Astrocyte of the spinal cord (primary cell): Measurements from ENCODE around the gene CFAP57.

Experiments used
- DNase-seq: peaks from one replicate; pipeline ENCODE4 v3.0.0; 2011; ENCODE audit warnings: low read depth, low spot score
- H3K4me3 ChIP-seq: 2 replicates; pipeline ENCODE4 v1.5.1; 2011; ENCODE audit warnings: low read depth, mild to moderate bottlenecking, low read length, moderate library complexity
- in situ Hi-C: cut with HindIII; loops from 2 replicates; pipeline ENCODE4 v1.10.0; 2017; ENCODE audit warnings: low sequenced_read_pairs
- TF ChIP-seq, protein P1 (sequence below): IDR thresholded peaks from 2 replicates; pipeline ENCODE4 v1.5.1; 2012; ENCODE audit warnings: low read depth, mild to moderate bottlenecking, low read length, inconsistent platforms

Gene CFAP57

DNA sequence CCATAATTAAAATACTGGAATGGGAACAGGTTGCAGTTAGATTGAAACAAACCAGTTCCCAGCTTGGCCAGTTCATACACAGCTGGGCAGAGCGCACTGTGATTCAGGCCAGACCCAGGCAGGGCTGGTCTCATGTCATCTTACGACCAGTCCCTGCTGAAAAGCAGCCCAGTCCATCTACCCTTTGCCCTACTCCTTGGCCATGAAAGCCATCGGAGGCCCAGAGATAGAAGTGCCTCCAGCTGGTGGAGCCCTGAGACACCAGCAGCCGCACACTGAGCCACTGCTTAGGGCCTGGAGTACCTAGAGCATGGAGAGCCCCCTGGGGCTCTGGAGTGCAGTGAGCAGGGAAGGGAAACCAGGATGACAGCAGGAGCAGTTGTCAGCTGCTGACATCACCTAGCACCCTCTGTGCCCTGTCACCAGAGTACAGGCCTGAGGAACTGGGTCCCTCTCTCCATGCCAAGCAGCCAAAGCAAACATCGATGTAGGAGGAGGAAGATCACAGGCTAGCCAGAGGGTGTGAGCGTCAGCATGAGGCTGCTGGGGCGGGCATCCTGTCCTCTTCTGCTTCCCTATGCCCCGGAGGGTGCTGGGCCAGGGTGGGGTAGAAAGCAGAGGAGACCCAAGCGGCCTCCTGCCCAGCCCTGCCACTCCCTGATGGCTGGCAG lies 63.5 kb downstream of the CFAP57 start:
- H3K4me3 ChIP-seq, result no peak overlapping the region
- no peak for DNase-seq
- in situ Hi-C loops, result no loop called here
- TF ChIP-seq, protein P1, sequence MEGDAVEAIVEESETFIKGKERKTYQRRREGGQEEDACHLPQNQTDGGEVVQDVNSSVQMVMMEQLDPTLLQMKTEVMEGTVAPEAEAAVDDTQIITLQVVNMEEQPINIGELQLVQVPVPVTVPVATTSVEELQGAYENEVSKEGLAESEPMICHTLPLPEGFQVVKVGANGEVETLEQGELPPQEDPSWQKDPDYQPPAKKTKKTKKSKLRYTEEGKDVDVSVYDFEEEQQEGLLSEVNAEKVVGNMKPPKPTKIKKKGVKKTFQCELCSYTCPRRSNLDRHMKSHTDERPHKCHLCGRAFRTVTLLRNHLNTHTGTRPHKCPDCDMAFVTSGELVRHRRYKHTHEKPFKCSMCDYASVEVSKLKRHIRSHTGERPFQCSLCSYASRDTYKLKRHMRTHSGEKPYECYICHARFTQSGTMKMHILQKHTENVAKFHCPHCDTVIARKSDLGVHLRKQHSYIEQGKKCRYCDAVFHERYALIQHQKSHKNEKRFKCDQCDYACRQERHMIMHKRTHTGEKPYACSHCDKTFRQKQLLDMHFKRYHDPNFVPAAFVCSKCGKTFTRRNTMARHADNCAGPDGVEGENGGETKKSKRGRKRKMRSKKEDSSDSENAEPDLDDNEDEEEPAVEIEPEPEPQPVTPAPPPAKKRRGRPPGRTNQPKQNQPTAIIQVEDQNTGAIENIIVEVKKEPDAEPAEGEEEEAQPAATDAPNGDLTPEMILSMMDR, result no peak

DNA sequence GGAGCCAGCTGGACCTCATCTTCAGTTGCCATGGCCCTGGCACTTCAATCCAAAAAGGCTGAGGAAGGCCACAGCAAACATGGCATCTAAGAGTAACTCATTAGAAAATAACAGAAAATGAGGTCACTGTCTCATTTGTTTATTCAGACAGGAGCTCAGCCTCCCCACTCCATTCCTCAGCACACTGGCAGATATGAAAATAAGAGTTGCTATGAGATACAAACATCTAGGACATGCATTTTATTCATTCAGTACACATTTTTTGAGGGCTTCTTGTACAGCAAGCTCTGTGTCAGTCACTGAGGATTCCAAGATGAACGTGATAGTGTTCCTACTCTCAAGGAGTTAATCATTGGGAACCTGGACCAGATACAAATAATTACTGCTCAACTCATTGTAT lies 65.0 kb downstream of the CFAP57 start:
- TF ChIP-seq, protein P1, result no peak
- in situ Hi-C loops, result no loop called here
- DNase-seq, result no peak
- H3K4me3 ChIP-seq, result no peak overlapping the region

DNA sequence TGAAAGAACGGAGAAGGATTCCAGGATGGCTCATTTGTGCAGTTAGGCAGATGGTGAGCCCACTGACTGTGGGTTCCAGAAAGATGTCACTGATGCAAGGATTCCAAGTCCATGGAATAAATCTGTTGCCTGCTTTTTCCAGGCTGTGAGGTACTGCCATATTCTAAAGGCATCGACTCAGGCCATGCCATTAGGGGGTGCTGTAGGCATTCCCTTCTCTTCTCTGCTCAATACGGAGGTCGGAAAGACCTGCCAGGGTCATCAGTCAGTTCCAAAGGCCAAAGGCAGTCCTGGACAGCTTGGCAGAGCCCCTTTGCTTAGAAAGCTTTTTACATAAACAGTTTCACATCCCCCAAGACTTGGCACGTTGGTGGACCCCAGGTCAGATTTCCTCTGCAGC lies 66.0 kb downstream of the CFAP57 start:
- TF ChIP-seq, protein P1, result peak; percentile 80
- in situ Hi-C loops, result no loop called here
- no peak overlapping the region for H3K4me3 ChIP-seq
- peak; percentile 51 for DNase-seq

DNA sequence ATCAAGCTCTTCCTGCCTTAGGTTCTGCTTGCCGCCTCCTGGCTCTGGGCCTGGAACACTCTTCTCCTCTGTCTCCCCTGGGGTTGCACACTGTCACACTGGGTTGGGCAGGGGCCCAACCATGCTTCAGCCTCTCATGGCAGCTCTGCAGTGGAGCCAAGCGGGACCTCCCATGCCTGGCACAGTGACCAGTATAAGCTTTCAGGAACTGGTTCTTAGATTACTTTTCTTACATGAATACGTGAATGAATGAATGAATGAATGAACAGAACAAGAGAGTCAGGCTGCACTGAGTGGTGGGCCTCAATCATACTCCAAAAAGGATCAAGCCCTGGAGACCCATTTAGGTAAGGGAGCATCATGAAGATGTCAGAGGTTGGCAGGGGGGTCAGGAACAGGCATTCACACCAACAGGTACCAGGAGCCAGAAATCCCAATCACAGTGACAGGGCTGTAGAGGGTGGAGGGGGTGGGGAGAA lies 66.9 kb downstream of the CFAP57 start:
- TF ChIP-seq, protein P1, result no peak
- no peak overlapping the region for H3K4me3 ChIP-seq
- no peak for DNase-seq
- in situ Hi-C loops, result no loop called here

DNA sequence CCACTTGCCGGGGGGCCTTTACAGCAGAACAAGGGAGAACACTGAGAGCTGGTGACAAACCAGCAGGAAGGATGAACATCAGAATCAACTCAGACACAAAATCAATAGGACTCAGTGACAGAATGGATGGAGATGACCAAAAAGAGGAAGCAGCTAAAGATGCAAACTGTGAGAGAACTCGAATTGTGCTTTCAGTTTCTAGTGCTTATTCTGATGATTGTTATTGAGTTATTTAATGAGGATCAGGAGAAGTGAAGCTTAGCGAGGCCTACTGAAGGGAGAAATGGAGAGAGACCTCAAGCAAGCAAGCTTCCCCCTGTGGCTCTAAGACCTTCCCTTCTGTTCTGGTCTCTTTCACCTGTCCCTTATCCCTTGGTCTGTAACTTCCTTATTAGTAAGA lies 67.4 kb downstream of the CFAP57 start:
- TF ChIP-seq, protein P1, result no peak
- H3K4me3 ChIP-seq, result no peak overlapping the region
- in situ Hi-C loops, result no loop called here
- DNase-seq, result no peak

DNA sequence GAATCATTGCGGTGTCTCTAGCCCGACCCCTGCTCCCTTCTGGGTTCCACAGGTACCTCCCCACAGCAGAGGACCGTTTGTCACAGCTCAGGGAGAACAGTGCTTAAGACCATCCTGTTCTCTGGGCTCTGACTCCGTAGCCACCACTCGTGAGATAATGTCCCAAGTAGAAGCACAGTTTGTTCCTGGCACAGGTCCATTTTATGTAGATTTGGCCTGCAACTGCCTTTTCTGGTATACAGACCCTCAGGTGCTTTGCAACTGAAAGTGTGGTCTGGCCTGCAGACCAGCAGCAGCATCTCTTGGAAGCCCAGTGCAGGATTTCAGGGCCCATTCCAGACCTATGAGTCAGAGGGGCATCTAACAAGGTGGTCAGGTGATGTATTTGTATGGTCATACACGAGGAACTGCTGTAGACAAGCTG lies 69.3 kb downstream of the CFAP57 start:
- in situ Hi-C loops, result no loop called here
- TF ChIP-seq, protein P1, result no peak
- no peak overlapping the region for H3K4me3 ChIP-seq
- peak; percentile 27 for DNase-seq

DNA sequence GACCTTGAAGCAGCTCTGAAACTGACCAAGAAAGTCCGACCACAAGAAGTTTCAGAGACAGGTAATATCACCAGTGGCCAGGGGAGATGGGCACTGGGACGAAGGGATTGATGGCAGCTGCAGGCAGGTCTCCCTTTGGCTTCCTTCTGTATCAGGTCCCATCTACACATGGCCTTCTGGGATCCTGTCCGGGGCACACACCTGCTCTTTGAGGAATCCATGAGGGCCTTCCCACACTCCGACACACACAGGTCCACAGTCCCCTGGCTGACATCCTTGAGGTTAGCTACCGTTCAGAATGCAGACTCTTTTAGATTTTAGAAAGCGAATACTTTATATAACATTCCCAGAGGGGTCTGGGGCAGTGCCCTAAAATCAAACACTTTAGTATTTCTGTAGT lies 71.2 kb downstream of the CFAP57 start:
- no peak overlapping the region for H3K4me3 ChIP-seq
- no peak for DNase-seq
- TF ChIP-seq, protein P1, result no peak
- in situ Hi-C loops, result no loop called here
